Measurements from ENCODE around the gene EEA1. TPM values are rescaled to one million over a fixed set of nuclear protein-coding genes. Genes with fewer than 3 reads are reported as not detected.

EEA1 gene
- total RNA-seq, 1 experiment from 2014 or later, result 10.0 TPM

GRCh38 chr12:92942905-92943304 is 13.8 kb upstream of the EEA1 start:
- in situ Hi-C loops (cut with HindIII; ENCODE audit: low sequenced_read_pairs), result no loop called here
- no peak for DNase-seq (ENCODE audit: low spot score)

DNA sequence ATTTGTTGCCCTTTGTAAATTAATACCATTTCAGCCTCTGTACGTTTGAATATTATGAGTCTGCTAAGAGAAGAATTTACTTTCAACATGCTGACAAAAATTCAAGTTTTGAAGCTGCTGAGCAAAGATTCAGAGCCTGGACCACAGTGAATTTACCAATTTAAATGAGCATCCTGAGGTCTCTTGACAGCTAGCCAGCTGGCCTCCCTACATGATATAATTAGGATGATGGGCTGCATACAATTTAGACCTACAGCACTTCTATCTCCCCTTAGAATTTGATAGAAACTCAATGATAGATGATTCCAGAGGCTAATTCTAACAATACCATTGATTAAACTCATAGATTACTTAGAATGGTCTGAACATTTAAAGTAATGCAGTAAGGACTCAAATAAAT is 10.0 kb upstream of the EEA1 start:
- DNase-seq (ENCODE audit: low spot score), result no peak
- in situ Hi-C loops (cut with HindIII; ENCODE audit: low sequenced_read_pairs), result no loop called here

- in situ Hi-C loops (cut with HindIII; ENCODE audit: low sequenced_read_pairs), result no loop called here
- no peak for DNase-seq (ENCODE audit: low spot score)
Measured at GRCh38 chr12:92938638-92939037, 9.5 kb upstream of the EEA1 start.

- in situ Hi-C loops (cut with HindIII; ENCODE audit: low sequenced_read_pairs), result no loop called here
- no peak for DNase-seq (ENCODE audit: low spot score)
Measured at GRCh38 chr12:92938018-92938417, 8.9 kb upstream of the EEA1 start.

DNA sequence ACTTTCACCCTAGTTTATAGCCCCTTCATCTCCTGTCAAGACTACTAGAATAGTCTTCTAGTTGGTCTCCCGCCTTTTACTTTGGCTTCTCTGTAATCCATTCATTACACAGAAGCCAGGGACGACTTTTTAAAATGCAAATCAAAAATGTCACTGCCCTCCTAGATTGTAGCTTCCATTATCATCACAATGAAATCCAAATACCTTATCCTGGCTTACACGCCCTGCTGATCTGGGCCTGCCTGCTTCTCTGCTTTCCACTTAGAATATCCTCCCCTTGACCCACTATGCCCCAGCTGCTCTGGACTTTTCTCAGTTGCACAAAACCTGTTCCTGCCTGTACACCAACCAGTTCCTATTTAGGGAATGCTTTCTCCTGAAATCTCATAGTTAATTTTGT is 4.5 kb upstream of the EEA1 start:
- in situ Hi-C loops (cut with HindIII; ENCODE audit: low sequenced_read_pairs), result no loop called here
- no peak for DNase-seq (ENCODE audit: low spot score)

DNA sequence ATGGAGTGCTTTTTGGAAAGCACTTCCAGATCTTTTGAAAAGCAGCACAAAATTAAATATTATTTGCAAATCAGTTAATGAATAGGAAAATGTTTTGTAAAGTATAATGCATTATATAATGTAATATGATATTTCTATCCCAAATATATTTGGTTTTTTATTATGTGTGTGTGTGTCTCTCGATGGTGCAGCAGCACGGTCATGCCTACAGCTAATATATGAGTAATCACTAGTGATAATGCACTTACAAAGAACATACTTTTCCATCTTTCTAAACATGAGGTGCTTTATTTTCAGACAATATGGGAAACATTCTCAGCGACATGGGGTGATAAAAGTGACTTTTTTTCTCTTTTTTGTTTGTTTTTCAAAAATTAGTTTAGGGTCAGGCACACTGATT is 1.3 kb upstream of the EEA1 start:
- in situ Hi-C loops (cut with HindIII; ENCODE audit: low sequenced_read_pairs), result no loop called here

GRCh38 chr12:92929983-92930382 is 888 bp upstream of the EEA1 start:
- in situ Hi-C loops (cut with HindIII; ENCODE audit: low sequenced_read_pairs), result no loop called here
- DNase-seq (ENCODE audit: low spot score), result peak; percentile 39

More for the DNA sequence above, 1.3 kb upstream of the EEA1 start:
- DNase-seq (ENCODE audit: low spot score), result no peak

GRCh38 chr12:92928421-92928961 is 604 bp downstream of the EEA1 start:
- in situ Hi-C loops (cut with HindIII; ENCODE audit: low sequenced_read_pairs), result no loop called here
- peak; percentile 47 for DNase-seq (ENCODE audit: low spot score)

GRCh38 chr12:92927436-92928281 is 1.4 kb downstream of the EEA1 start:
- in situ Hi-C loops (cut with HindIII; ENCODE audit: low sequenced_read_pairs), result no loop called here
- peak; percentile 30 for DNase-seq (ENCODE audit: low spot score)

DNA sequence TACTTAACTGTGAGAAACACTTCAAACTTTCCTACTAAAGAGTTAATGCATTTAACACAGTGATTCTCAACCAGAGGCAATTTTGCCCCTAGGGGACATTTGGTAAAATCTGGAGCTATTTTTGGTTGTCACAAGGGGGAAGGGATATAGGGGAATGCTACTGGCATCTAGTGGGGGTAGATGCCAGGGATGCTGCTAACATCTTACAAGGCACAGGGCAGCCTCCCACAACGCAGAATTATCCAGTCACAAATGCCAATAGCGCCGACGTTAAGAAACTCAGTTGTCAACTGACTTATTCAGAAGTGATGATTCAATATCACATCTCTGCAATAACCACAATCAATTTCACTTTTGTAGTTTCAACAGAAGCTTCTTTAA is 2.0 kb downstream of the EEA1 start:
- in situ Hi-C loops (cut with HindIII; ENCODE audit: low sequenced_read_pairs), result no loop called here
- peak; percentile 34 for DNase-seq (ENCODE audit: low spot score)

- in situ Hi-C loops (cut with HindIII; ENCODE audit: low sequenced_read_pairs), result no loop called here
- DNase-seq (ENCODE audit: low spot score), result no peak
Measured at GRCh38 chr12:92926549-92926948, 2.5 kb downstream of the EEA1 start.

DNA sequence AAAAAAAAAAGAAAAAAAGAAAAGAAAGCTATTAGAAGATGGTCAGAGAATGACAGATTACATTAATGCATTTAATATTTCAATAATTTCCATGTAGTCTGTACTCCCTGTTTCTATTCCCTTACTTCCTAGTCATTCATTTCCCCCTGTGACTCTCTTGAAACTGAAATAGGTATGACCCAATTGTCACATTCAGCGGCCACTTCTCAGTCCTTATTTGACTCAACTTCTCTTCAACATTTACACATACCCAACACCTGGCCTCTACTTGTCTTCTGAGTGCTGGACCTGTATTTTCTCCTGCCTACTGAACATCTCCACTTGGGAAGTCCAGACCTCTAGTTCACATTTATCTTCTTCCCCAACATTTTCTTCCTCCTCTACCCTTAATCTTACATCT is 7.2 kb downstream of the EEA1 start:
- DNase-seq (ENCODE audit: low spot score), result no peak
- in situ Hi-C loops (cut with HindIII; ENCODE audit: low sequenced_read_pairs), result no loop called here

- in situ Hi-C loops (cut with HindIII; ENCODE audit: low sequenced_read_pairs), result no loop called here
- DNase-seq (ENCODE audit: low spot score), result no peak
Measured at GRCh38 chr12:92915365-92915764, 13.7 kb downstream of the EEA1 start.

GRCh38 chr12:92914170-92914569 is 14.9 kb downstream of the EEA1 start:
- DNase-seq (ENCODE audit: low spot score), result no peak
- in situ Hi-C loops (cut with HindIII; ENCODE audit: low sequenced_read_pairs), result no loop called here

GRCh38 chr12:92912672-92913071 is 16.4 kb downstream of the EEA1 start:
- DNase-seq (ENCODE audit: low spot score), result no peak

DNA sequence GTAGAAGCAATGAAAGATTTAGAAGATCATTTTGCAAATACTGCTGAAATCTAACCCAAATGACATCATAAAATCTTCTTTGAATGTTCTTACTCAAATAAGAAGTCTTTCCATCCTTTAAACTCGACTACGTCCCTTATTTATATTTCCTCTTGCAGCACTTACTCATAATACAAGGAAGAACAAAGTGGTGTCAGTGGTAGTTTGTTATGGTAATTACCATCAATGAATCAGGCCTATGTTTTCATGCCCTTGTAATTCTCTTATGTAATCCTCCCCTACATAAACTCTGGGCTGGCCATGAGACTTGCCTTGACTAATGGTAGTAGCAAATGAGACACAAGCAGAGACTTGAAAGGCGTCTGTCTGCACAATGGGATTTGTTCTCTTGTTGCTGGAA is 17.0 kb downstream of the EEA1 start:
- in situ Hi-C loops (cut with HindIII; ENCODE audit: low sequenced_read_pairs), result no loop called here
- no peak for DNase-seq (ENCODE audit: low spot score)

More at GRCh38 chr12:92912672-92913071, 16.4 kb downstream of the EEA1 start:
- in situ Hi-C loops (cut with HindIII; ENCODE audit: low sequenced_read_pairs), result no loop called here

- in situ Hi-C loops (cut with HindIII; ENCODE audit: low sequenced_read_pairs), result no loop called here
Measured at GRCh38 chr12:92911339-92911738, 17.8 kb downstream of the EEA1 start.

DNA sequence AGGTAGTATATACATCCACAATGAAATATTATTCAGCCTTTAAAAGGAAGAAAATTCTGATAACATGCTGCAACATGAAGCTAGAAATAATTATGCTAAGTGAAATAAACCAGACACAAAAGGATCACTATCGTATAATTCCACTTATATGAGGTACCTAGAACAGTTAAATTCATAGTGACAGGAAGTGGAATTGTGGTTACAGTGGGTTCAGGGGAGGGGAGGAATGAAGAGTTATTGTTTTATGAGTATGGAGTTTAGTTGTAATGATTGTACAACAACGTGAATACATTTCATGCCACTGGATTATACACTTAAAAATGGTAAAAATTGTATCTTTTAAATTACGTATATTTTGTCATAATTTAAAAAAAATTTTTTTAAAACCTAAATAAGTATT is 21.0 kb downstream of the EEA1 start:
- DNase-seq (ENCODE audit: low spot score), result no peak
- in situ Hi-C loops (cut with HindIII; ENCODE audit: low sequenced_read_pairs), result no loop called here

More at GRCh38 chr12:92911339-92911738, 17.8 kb downstream of the EEA1 start:
- no peak for DNase-seq (ENCODE audit: low spot score)

DNA sequence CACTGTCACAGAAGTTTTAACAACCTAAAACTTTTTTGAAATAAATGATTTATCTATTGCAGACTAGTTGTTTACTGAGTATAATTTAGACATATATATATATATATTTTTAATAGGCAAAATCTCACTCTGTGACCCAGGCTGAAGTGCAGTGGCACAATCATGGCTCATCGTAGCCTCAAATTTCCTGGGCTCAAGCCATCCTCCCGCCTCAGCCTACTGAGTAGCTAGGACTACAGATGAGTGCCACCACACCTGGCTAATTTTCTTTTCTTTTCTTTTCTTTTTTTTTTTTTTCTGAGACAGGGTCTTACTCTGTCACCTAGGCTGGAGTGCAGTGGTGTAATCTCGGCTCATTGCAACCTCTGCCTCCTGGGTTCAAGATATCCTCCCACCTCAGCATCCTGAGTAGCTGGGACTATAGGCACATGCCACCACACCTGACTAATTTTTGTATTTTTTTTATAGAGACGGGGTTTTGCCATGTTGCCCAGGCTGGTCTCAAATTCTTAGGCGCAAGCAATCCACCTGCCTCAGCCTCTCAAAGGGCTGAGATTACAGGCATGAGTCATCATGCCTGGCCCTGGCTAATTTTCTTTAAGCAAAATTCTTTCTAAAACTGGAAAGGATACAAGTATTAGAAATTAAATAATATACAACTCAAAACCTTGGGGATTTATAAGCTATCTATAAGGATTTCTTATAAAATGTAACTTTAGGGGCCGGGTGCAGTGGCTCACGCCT is 23.1 kb downstream of the EEA1 start:
- in situ Hi-C loops (cut with HindIII; ENCODE audit: low sequenced_read_pairs), result no loop called here

GRCh38 chr12:92905258-92905810 is 23.8 kb downstream of the EEA1 start:
- in situ Hi-C loops (cut with HindIII; ENCODE audit: low sequenced_read_pairs), result no loop called here
- DNase-seq (ENCODE audit: low spot score), result no peak

More for the DNA sequence above, 23.1 kb downstream of the EEA1 start:
- DNase-seq (ENCODE audit: low spot score), result no peak
